H1 (cell line): ENCODE data around the gene CLN6. TPM values are rescaled to one million over a fixed set of nuclear protein-coding genes. Genes with fewer than 3 reads are reported as not detected.
A peak's percentile ranks its signal among the peaks of the same experiment; 100 is the strongest.

Source experiments
- CTCF ChIA-PET: fragments of 300-600 bp; sonication (Branson Sonifier 250); formaldehyde crosslinking; loops from one replicate; lab custom pipeline; 2021; ENCODE audit not compliant: partially characterized antibody; lab: Charles Lee
- POLR2A ChIA-PET: fragments of 300-600 bp; sonication (Branson Sonifier 250); formaldehyde crosslinking; loops from one replicate; lab custom pipeline; 2021; ENCODE audit warnings: inconsistent platforms; ENCODE audit not compliant: partially characterized antibody; lab: Charles Lee
- DNase-seq, 2 experiments: peaks; one replicate each; pipeline versions ENCODE4 v3.0.0 to v3.0.0-alpha.2; 2010 to 2022; ENCODE audit warnings: low spot score in 2 of 2, low read depth in 1 of 2, mixed read lengths in 1 of 2
- FAIRE-seq: peaks from 2 replicates; lab custom pipeline; 2011; peaks lifted over from hg19 to GRCh38; lab: Jason Lieb, UNC
- H2AFZ ChIP-seq: 2 replicates; pipeline ENCODE4 v1.8.1; 2012; ENCODE audit warnings: low read length, inconsistent platforms
- H2AK5ac ChIP-seq: 2 replicates; pipeline ENCODE4 v1.6.1; 2013; ENCODE audit warnings: low read depth, low read length
- H2BK120ac ChIP-seq: replicated peaks from 2 replicates; pipeline ENCODE3; 2013; ENCODE audit warnings: low read depth, low read length, inconsistent platforms
- H2BK12ac ChIP-seq: 2 replicates; pipeline ENCODE4 v1.6.1; 2013; ENCODE audit warnings: low read depth, low read length
- H2BK15ac ChIP-seq: 2 replicates; pipeline ENCODE4 v1.6.1; 2013; ENCODE audit warnings: low read length
- H2BK20ac ChIP-seq: 2 replicates; pipeline ENCODE4 v1.6.1; 2013; ENCODE audit warnings: low read length
- H2BK5ac ChIP-seq: 2 replicates; pipeline ENCODE4 v1.6.1; 2013; ENCODE audit warnings: low read depth, low read length
- H3K14ac ChIP-seq: 2 replicates; pipeline ENCODE4 v1.6.1; 2013; ENCODE audit warnings: inconsistent platforms; ENCODE audit not compliant: insufficient read length
- H3K18ac ChIP-seq: 2 replicates; pipeline ENCODE4 v1.6.1; 2013; ENCODE audit warnings: low read length; ENCODE audit errors: extremely low read depth
- H3K23ac ChIP-seq: 2 replicates; pipeline ENCODE4 v1.6.1; 2013; ENCODE audit warnings: inconsistent platforms; ENCODE audit not compliant: insufficient read length
- H3K23me2 ChIP-seq: 2 replicates; pipeline ENCODE4 v1.6.1; 2013; ENCODE audit warnings: low read depth, low read length
- H3K27ac ChIP-seq: 2 replicates; pipeline ENCODE4 v1.6.1; 2011; ENCODE audit warnings: low read depth, low read length, inconsistent platforms
- H3K27me3 ChIP-seq, 4 experiments: replicated peaks in 1 of 4; 1 replicate in 1 of 4; 2 replicates in 3 of 4; pipeline versions ENCODE4 v1.6.1 to v1.8.1; 2011 to 2013; ENCODE audit warnings: low read length in 3 of 4, mild to moderate bottlenecking in 3 of 4, inconsistent platforms in 2 of 4, mixed read lengths in 2 of 4, moderate library complexity in 1 of 4; ENCODE audit not compliant: control insufficient read depth in 3 of 4, insufficient read depth in 3 of 4; ENCODE audit errors: extremely low read depth in 1 of 4
- H3K36me3 ChIP-seq, 4 experiments: 2 replicates each; pipeline versions ENCODE4 v1.6.1 to v1.8.1; 2011 to 2013; ENCODE audit warnings: mild to moderate bottlenecking in 4 of 4, low read length in 3 of 4, moderate library complexity in 2 of 4, control low read depth in 1 of 4, inconsistent platforms in 1 of 4; ENCODE audit not compliant: insufficient read depth in 4 of 4, control insufficient read depth in 2 of 4
- H3K4ac ChIP-seq: replicated peaks from 2 replicates; pipeline ENCODE3; 2013; ENCODE audit warnings: low read length, low read depth, mixed read lengths, inconsistent platforms; ENCODE audit not compliant: insufficient read length
- H3K4me1 ChIP-seq, 4 experiments: replicated peaks in 1 of 4; 1 replicate in 1 of 4; 2 replicates in 3 of 4; pipeline versions ENCODE4 v1.6.1 to v1.8.1; 2011 to 2013; ENCODE audit warnings: low read length in 3 of 4, inconsistent platforms in 2 of 4, mixed read lengths in 1 of 4; ENCODE audit not compliant: insufficient read depth in 4 of 4, control insufficient read depth in 3 of 4
- H3K4me2 ChIP-seq, 2 experiments: 2 replicates each; pipeline versions ENCODE4 v1.6.1 to v1.8.1; 2011 to 2013; ENCODE audit warnings: low read depth in 2 of 2, low read length in 2 of 2, control low read depth in 1 of 2, inconsistent platforms in 1 of 2, mild to moderate bottlenecking in 1 of 2; ENCODE audit not compliant: insufficient read depth in 1 of 2
- H3K4me3 ChIP-seq, 4 experiments: fragments of 200-600, 300-600 bp in 1 of 4; sonication (generic), shearing (Covaris generic), sonication (Bioruptor Twin) in 1 of 4; 2 replicates each; pipeline versions ENCODE4 v1.5.1 to v1.8.1; 2011 to 2016; ENCODE audit warnings: low read length in 4 of 4, low read depth in 3 of 4, control low read depth in 2 of 4, inconsistent platforms in 2 of 4, mild to moderate bottlenecking in 2 of 4, mixed read lengths in 1 of 4, moderate library complexity in 1 of 4; ENCODE audit not compliant: insufficient read depth in 2 of 4; ENCODE audit errors: extremely low read depth in 1 of 4
- H3K56ac ChIP-seq: replicated peaks from 2 replicates; pipeline ENCODE3; 2013; ENCODE audit warnings: low read depth, mild to moderate bottlenecking, mixed read lengths, low read length, inconsistent platforms; ENCODE audit not compliant: insufficient read length
- H3K79me1 ChIP-seq: 2 replicates; pipeline ENCODE4 v1.6.1; 2013; ENCODE audit warnings: low read depth, low read length, control low read depth
- H3K79me2 ChIP-seq, 2 experiments: 2 replicates each; pipeline versions ENCODE4 v1.6.1 to v1.8.1; 2012 to 2013; ENCODE audit warnings: low read length in 2 of 2, mild to moderate bottlenecking in 2 of 2, inconsistent platforms in 1 of 2; ENCODE audit not compliant: insufficient read depth in 2 of 2, control insufficient read depth in 1 of 2
- H3K9ac ChIP-seq, 4 experiments: replicated peaks in 1 of 4; 1 replicate in 1 of 4; 2 replicates in 3 of 4; pipeline versions ENCODE4 v1.6.1 to v1.8.1; 2011 to 2013; ENCODE audit warnings: low read depth in 3 of 4, low read length in 3 of 4, control low read depth in 2 of 4, mild to moderate bottlenecking in 2 of 4, moderate library complexity in 2 of 4, inconsistent platforms in 1 of 4; ENCODE audit errors: extremely low read depth in 1 of 4
- H3K9me3 ChIP-seq, 2 experiments: 2 replicates each; pipeline versions ENCODE4 v1.6.1 to v1.8.1; 2012 to 2013; ENCODE audit warnings: mild to moderate bottlenecking in 2 of 2, moderate library complexity in 2 of 2, control low read depth in 1 of 2, inconsistent platforms in 1 of 2, low read depth in 1 of 2, low read length in 1 of 2, mixed read lengths in 1 of 2; ENCODE audit not compliant: insufficient read depth in 2 of 2
- H4K20me1 ChIP-seq, 2 experiments: replicated peaks in 1 of 2; 2 replicates each; pipeline versions ENCODE3 to v1.8.1; 2011 to 2013; ENCODE audit warnings: inconsistent platforms in 2 of 2, low read length in 2 of 2, mild to moderate bottlenecking in 1 of 2; ENCODE audit not compliant: insufficient read depth in 2 of 2, control insufficient read depth in 1 of 2
- H4K5ac ChIP-seq: 2 replicates; pipeline ENCODE4 v1.6.1; 2013; ENCODE audit warnings: low read length, low read depth, mixed read lengths, inconsistent platforms; ENCODE audit not compliant: insufficient read length
- H4K8ac ChIP-seq: 2 replicates; pipeline ENCODE4 v1.8.0; 2013; ENCODE audit warnings: mild to moderate bottlenecking, moderate library complexity, low read length, inconsistent platforms; ENCODE audit not compliant: insufficient read depth; ENCODE audit errors: extremely low read depth
- H4K91ac ChIP-seq: replicated peaks from 2 replicates; pipeline ENCODE3; 2013; ENCODE audit warnings: low read length, mixed read lengths, inconsistent platforms; ENCODE audit not compliant: insufficient read length
- CREB1 ChIP-seq: IDR thresholded peaks from 2 replicates; pipeline ENCODE4 v1.6.1; 2012; ENCODE audit warnings: inconsistent platforms
- CTBP2 ChIP-seq: IDR thresholded peaks from 2 replicates; pipeline ENCODE4 v1.7.0; 2011; ENCODE audit warnings: borderline replicate concordance, mild to moderate bottlenecking, moderate library complexity, mixed read lengths, low read length; ENCODE audit not compliant: insufficient read depth, insufficient read length
- EGR1 ChIP-seq: IDR thresholded peaks from 2 replicates; pipeline ENCODE4 v1.6.1; 2011; ENCODE audit warnings: low read depth, low read length, borderline replicate concordance
- EP300 ChIP-seq, 2 experiments: IDR thresholded peaks; 1 replicate in 1 of 2; 2 replicates in 1 of 2; pipeline ENCODE4 v1.6.1; 2011 to 2012; ENCODE audit warnings: low read depth in 2 of 2, low read length in 2 of 2, mild to moderate bottlenecking in 2 of 2, borderline replicate concordance in 1 of 2, inconsistent platforms in 1 of 2, moderate library complexity in 1 of 2
- HDAC2 ChIP-seq, 2 experiments: fragments of 300-600 bp in 1 of 2; sonication (generic) in 1 of 2; IDR thresholded peaks; 2 replicates each; pipeline ENCODE4 v1.6.1; 2011 to 2012; ENCODE audit warnings: low read depth in 2 of 2, low read length in 2 of 2, mild to moderate bottlenecking in 2 of 2, moderate library complexity in 2 of 2, borderline replicate concordance in 1 of 2, inconsistent platforms in 1 of 2
- POLR2AphosphoS5 ChIP-seq: IDR thresholded peaks from 2 replicates; pipeline ENCODE4 v1.6.1; 2011; ENCODE audit warnings: low read depth, low read length
- RXRA ChIP-seq: IDR thresholded peaks from 2 replicates; pipeline ENCODE4 v1.6.1; 2011; ENCODE audit warnings: low read depth, mild to moderate bottlenecking, low read length, moderate library complexity; ENCODE audit not compliant: insufficient read depth
- SAP30 ChIP-seq: fragments of 300-600 bp; sonication (generic); IDR thresholded peaks from 2 replicates; pipeline ENCODE4 v1.7.1; 2012; ENCODE audit warnings: low read length, moderate library complexity, mild to moderate bottlenecking, inconsistent platforms; ENCODE audit not compliant: insufficient read depth, insufficient replicate concordance
- SP1 ChIP-seq: IDR thresholded peaks from 2 replicates; pipeline ENCODE4 v1.6.1; 2011; ENCODE audit warnings: low read depth, low read length
- SRF ChIP-seq: IDR thresholded peaks from 2 replicates; pipeline ENCODE4 v1.6.1; 2011; ENCODE audit warnings: mild to moderate bottlenecking, low read depth, low read length, moderate library complexity
- TAF1 ChIP-seq: IDR thresholded peaks from 2 replicates; pipeline ENCODE4 v1.6.1; 2011; ENCODE audit warnings: mild to moderate bottlenecking, low read depth, low read length
- WGBS, 2 experiments: shearing (Covaris generic) in 1 of 2; methylation state at CpG; one replicate each; pipeline versions ENCODE4 v1.1.6 to v1.1.7; 2013 to 2015; ENCODE audit warnings: low lambda C conversion rate in 2 of 2, mixed read lengths in 2 of 2, inconsistent platforms in 1 of 2, low coverage in 1 of 2, missing lambda C conversion rate in 1 of 2; ENCODE audit not compliant: insufficient replicate concordance in 2 of 2, insufficient coverage in 1 of 2, insufficient read length in 1 of 2; ENCODE audit errors: extremely low coverage in 1 of 2, missing lambda C conversion rate in 1 of 2; 5-methylcytosine and 5-hydroxymethylcytosine counted together
- polyA plus RNA-seq, 7 experiments: library from polyadenylated mRNA; depleted of rRNA in 3 of 7; stranded (reverse) in 5 of 7; unstranded in 2 of 7; fragments of >200 nt in 5 of 7; fragments of 200-250 nt in 2 of 7; gene quantifications; 1 replicate in 5 of 7; 2 replicates in 1 of 7; 4 replicates in 1 of 7; pipeline versions ENCODE4 v1.2.1 to v1.2.3, GENCODE V29; 2011 to 2013; ENCODE audit warnings: missing spikeins in 2 of 7, mixed read lengths in 2 of 7
- total RNA-seq: library from RNA; stranded (reverse); fragmentation: NEBNext Ultra II Directional; extraction: Animal tissue kit (Norgen Biotek cat#: 25700); gene quantifications from 2 replicates; pipeline ENCODE4 v1.2.1, GENCODE V29; 2021

Gene CLN6
- total and polyA plus RNA-seq, 2 of the 8 experiments (the other 6 are each of a cell fraction or from before 2014, with no cell fraction given), result 60.0 to 137 TPM

- Histone ChIP-seq H3K4ac (no peak overlapping the region), H3K4me1 (peaks cover 2 to 40% (median 28%) of the 10 kb centered on the region in 4 experiments), H3K9me3 (no peaks in the 10 kb centered on the region), H3K27ac (0 out of 2 replicates have a peak overlapping the region, but pooled peaks have one; percentile 55), H4K8ac (peak overlapping the region; percentile 37; the same call in 1 of the 2 replicates), H3K79me2 (peaks cover 0 to 18% of the 10 kb centered on the region in 2 experiments; a peak in 1 of 4 replicates), H3K36me3 (no peaks in the 10 kb centered on the region; a peak in 1 of 8 replicates), H3K56ac (no peak overlapping the region), H2BK120ac (no peak overlapping the region), H3K4me3 (peak overlapping the region in 1 of 4 experiments; percentile 14; a peak in 2 of 8 replicates), H2BK12ac (peak overlapping the region; percentile 63; the same call in 1 of the 2 replicates), H4K91ac (no peak overlapping the region), H3K79me1 (peaks cover 2% of the 10 kb centered on the region; the same call in 1 of the 2 replicates), H3K14ac (no peak overlapping the region), H3K23ac (no peak overlapping the region), H2AFZ (no peak overlapping the region), H3K9ac (no peak overlapping the region), H4K5ac (no peak overlapping the region), H3K4me2 (peak overlapping the region in 1 of 2 experiments; percentile 35; a peak in 1 of 4 replicates), H3K27me3 (no peaks in the 10 kb centered on the region), H2AK5ac (no peak overlapping the region), H2BK20ac (no peak overlapping the region; the same call in 1 of the 2 replicates), H2BK5ac (peak overlapping the region; percentile 69), H2BK15ac (no peak overlapping the region; the same call in 1 of the 2 replicates), H3K23me2 (no peaks in the 10 kb centered on the region), H3K18ac (peak overlapping the region; percentile 60), H4K20me1 (peaks cover 5 to 23% of the 10 kb centered on the region in 2 experiments)
- ChIA-PET POLR2A (interaction anchor here (0.9 to 3.1 kb wide), 2 partner anchors 10 to 23 kb away, joined by 6 to 20 read pairs; no protein-coding TSS in a partner anchor), CTCF (interaction anchor here (1.4 to 4.3 kb wide), 2 partner anchors 10 to 101 kb away, joined by 4 to 36 read pairs; no protein-coding TSS in a partner anchor)
- 70% methylated on average over 9 of the region's 14 CpGs; no CpG with 5 or more reads in 1 of the 2 experiments for WGBS, 2 experiments
- DNase-seq, result peak in 1 of 2 experiments; percentile 36
- no peak for FAIRE-seq
- TF ChIP-seq SRF (no peak), POLR2AphosphoS5 (no peak), TAF1 (0 out of 2 replicates have a peak, but pooled peaks have one; percentile 11), RXRA (no peak), EP300 (IDR thresholded peaks at IDR 0.05; ENCODE audit: borderline replicate concordance in 1 of 2, low read depth in 2 of 2, low read length in 2 of 2) (0 out of 3 replicates have a peak, but pooled peaks of 1 of the 2 experiments have one; percentile 32), HDAC2 (IDR thresholded peaks at IDR 0.05; ENCODE audit: borderline replicate concordance in 1 of 2, low read depth in 2 of 2, low read length in 2 of 2) (0 out of 4 replicates have a peak, but pooled peaks of 1 of the 2 experiments have one; percentile 7), CTBP2 (peak; percentile 57), SAP30 (no peak), EGR1 (peak; percentile 54; the same call in 1 of the 2 replicates), CREB1 (no peak), SP1 (peak; percentile 22; the same call in 1 of the 2 replicates)
Measured at GRCh38 chr15:68205954-68206539, 23.5 kb downstream of the CLN6 start.
